Stimulated activated CD4-positive, alpha-beta T cell treated with anti-CD3 and anti-CD28 coated beads, Interleukin-4, amount 100 ng/mL, for 48 hours (primary cell): ENCODE data around the gene ZNF101.
A peak's percentile ranks its signal among the peaks of the same experiment; 100 is the strongest.

Experiments
- DNase-seq, 2 donors: peaks; one replicate each; pipeline ENCODE4 v3.0.0-alpha.2; 2020; ENCODE audit warnings: low read depth in 2 of 2

ZNF101 gene

DNA sequence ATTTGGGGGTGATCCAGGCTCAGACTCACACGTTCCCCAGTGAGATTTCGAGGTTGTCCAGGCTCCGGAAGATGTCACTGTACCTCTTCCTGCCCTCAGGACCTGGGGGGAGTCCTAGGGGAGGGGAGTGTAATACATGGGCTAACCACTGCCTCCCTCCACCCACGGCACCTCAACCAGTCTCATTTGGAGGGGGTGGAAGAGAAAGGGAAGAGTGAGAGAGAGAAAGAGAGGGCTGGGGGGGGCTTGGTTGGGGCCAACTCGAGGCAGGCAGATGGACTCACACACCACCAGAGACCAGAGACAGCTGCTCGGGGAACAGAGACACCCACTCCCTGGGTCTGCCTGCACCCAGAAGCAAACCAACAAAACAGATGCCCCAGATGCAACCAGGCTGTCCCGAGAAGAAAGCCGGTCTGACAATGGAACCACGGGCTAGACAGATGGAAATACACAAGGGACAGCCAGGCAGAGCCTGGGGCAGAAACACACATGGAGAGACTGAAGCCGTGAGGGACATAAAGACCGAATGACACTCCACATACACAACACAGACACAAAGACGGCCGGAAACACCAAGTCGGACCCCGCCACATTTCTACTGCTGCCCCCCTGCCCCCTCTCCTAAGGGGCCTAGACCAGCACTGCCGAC lies 26.0 kb upstream of the ZNF101 start:
- no peak for DNase-seq

GRCh38 chr19:19643158-19644053 lies 25.2 kb upstream of the ZNF101 start, which contains the start of gene GMIP:
Gene GMIP (minus strand): TSS chr19:19643657. CDS start chr19:19643529, 128 bp downstream.
- DNase-seq = peak; percentile 81 to 85

- no peak for DNase-seq
Measured at GRCh38 chr19:19644054-19644388, 24.6 kb upstream of the ZNF101 start.

DNA sequence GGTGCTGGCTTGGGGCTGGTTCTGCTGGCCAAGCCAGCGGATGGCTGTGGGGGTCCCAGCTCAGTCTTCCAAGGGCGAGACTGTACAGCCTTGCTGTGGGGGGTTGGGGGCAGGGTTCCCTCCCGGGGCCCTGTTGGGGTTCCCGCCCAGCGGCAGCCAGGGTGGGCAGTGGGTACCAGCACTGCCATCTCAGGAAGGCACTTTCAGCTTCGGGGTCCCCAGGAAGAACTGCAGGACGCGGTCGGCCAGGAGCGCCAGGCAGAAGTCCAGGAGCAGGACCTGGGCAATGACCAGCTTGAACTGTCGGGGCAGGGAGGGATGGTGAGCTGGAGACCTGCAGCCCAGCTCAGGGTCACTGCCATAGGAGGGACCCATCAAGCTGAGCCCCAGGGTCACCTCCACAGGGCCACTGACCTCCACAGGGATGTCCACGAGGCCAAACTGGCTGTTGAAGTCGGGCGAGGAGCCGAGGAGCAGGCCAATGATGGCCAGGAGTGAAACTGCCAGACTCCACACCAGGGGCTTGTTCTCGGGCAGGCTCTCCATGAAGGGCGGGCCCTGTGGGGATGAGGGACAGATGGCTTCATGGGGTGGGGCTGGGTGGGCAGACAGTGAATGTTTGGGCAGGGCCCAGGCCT lies 23.3 kb upstream of the ZNF101 start:
- DNase-seq = no peak

DNA sequence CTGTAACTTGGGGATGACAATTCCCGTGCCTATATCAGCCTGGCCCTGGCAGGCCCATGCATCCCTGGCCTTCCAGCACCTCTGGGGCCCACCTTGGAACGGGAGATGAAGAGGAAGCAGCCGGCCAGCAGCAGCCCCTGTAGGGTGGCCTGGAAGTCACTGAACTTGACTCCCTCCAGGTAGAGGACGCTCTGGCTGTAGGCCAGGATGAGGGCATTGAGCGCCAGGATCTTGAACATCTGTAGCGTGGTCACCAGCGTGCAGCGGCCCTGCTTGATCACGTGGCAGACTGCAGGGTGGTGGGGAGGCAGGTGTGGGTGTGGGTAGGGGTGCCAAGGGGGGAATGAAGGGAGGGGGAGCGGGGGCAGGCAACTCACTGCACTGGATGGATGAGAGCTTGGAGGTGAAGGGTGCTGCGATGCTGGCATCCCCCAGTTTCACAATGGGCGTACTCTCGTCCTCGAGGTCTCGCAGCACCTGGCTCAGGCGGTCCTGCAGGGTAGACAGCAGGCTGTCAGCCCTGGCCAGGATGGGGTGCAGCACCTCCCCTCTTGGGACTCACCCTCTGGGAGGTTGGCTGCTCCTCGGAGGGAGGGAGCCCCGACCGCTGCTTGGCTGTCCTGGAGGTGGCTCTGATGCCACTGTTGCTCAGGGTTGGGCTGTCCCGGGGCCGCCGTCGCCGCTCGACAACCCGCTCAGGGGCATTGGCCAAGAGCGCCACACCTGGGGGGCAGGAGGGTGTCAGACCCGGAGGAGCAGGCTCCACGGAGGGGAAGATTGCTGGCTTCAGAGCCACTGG lies 21.4 kb upstream of the ZNF101 start:
- DNase-seq = no peak

DNA sequence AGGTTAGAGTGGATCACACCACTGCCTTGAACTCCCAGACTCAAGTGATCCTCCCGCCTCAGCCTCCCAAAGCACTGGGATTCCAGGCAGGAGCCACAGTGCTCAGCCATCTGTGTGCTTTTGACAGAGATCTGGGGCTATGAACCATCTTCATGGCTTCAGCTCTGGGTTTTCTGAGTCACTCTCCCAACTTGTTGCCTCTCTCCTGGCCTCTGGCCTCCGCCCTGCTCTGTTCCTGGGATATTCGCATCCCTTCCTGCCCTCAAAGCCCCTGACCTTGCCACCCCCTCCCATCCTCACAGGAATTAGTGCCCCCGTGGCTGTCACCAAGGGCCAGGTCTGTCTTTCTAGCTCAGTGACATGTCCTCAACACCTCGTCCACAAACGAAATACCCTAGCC lies 19.5 kb upstream of the ZNF101 start:
- no peak for DNase-seq

DNA sequence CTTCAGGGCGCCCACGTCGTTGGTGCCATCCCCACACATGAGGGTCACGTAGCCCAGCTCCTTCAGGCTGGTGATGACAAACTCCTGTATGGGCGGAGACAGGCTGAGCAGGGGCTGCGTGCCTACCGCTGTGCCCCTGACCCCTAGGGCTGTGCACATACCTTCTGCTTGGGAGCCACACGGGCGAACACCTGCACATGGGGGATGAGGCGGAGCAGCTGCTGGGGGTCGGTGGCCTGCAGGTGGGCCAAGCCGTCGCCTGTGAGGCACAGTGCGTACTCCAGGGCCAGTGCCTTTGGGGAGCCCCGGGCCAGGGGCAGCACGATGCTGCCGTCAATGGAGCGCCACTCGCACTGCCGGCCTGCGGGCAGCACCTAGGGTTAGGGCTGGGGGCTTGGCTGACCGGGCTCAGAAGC lies 19.1 kb upstream of the ZNF101 start:
- DNase-seq = no peak

DNA sequence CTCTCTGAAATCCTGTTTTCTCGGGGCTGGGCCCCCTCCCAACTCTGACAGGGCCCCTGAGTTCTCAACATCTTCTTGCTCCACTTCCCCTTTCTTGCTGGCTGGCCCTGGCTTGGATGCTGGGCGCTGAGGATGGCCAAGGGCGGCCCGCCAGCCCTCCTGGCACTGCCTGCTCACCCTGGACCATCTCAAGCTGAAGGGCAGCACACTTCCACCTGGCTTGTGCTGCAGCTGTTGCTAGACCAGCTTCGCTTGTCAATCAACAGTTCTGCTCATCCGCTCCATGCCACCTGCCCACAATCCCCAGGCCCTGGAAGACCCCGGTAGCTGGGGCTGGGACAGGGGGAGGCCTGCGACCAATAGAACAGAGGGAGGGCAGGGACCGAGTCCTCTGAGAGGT lies 18.3 kb upstream of the ZNF101 start:
- no peak for DNase-seq

- no peak for DNase-seq
Measured at GRCh38 chr19:19651076-19651475, 17.6 kb upstream of the ZNF101 start.

DNA sequence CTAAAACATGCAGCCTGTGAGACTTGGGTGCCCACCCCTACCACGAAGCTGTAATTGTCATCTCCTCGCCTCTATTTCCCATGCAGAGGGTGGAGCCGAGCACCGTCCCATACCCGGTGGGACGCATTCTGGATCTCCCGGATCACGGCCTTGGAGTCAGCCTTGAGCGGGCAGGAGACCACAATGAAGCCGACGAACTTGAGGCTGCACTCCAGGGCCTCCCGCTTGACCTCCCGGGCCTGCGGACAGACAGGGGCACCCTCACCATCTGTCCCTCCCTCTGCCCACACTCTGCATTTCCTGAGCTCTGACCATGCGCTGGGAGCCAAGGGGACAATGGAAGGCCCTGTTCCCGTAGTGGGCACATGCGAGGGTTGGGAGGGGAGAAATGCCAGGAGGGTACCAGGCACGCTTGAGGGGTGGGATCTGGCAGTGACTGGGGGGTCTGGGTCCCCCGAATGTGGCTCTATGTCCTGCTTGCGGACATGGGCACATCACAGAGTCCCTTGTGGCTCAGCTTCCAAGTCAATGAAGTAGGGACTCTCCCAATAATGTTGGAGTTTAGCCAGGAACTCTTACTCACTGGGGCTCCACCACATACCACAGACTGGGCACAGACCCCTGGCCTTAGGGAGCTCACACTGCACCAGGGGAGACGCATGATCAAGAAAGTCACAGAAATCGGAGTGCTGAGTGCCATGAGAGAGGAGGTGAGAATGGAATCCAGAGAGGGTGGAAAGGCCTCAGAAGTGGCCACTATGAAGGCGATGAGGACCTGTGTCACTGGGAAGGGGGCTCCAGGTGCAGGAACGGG lies 15.9 kb upstream of the ZNF101 start:
- DNase-seq = no peak

- DNase-seq = no peak
Measured at GRCh38 chr19:19653597-19654147, 15.0 kb upstream of the ZNF101 start.

- no peak for DNase-seq
Measured at GRCh38 chr19:19654441-19654840, 14.2 kb upstream of the ZNF101 start.

DNA sequence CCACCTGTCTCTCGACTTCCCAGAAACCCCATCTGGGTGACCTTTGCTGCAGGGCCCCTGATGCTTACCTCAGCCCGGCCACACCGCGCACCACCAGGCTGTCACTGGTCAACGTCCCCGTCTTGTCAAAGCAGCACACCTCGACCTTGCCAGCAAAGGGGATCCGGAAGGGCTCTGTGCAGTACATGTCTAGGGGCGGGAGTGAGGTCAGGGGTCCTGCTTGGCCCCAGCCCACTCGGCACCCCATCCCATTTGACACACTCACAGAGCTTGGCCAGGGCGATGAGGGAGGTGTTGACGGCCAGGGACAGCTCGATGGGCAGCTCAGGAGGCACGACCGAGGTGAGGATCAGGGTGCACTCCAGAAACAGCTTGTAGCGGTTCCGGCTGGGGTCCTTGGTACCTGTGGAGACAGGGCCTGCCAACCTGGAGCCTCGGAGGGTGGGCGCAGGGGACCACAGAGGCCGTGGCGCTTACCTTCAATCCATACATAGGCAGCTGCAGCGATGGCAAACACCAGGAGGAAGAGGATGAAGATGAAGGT lies 13.5 kb upstream of the ZNF101 start:
- DNase-seq = no peak

GRCh38 chr19:19655641-19656343 lies 12.8 kb upstream of the ZNF101 start:
- no peak for DNase-seq

DNA sequence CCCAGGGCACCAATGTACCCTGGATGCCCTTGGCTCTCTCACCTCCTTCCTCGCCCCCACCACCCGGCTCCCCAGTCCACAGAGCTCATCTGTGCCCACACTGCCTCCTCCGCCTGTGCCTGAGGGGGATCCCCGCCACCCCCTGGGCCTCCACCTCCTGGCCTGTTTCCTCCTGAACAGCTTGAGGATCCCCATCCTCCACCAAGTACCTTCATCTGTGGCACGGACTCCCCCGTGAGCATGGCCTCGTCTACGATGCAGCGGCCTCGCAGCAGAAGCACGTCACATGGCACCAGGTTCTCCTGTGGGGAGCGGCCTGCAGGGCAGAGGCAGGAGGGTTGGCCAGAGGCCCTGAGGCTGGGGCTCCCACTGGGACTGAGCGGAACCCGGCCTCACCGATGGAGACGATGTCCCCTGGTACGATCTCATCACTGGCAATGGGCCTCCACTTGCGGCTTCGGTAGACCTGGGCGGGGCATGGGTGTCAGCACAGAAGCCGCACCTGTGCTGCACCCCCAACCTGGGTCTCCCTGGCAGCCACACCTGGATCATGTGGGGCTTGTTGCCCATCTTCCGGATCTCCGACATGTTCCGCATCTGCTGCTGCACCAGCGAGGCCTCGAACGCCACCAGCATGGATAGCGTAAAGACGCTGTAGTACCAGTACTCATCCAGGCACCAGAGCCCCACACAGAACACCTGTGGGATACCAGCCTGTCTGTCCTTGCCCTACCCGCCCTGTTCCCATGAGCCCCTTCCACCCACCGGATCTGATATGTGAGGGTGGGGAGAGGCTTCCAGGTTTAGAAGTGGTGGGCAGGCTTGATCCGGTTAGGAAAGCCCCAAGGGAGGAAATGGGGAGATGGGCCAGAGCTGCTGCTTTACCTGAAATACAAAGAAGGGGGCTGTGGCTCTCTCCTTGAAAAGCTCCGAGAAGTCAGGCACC lies 11.9 kb upstream of the ZNF101 start:
- DNase-seq = no peak

DNA sequence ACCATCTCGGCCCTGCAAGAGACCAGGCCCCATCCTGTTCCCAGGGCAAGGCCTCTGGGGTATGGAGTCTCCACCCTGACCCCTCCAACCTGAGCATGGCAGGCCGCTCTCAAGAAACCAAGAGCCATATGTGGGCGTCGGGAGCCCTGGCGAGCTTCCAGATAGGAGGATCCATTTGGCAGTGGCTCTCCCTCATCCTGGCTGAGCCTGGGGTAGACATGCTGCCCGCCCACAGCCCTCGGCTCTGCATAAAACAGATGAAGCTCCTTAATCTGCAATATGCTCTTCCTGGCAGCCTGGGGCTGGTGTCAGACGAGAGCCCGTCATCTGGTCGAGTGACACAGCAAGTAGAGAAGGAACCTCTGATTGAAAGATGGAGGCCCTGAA lies 11.2 kb upstream of the ZNF101 start:
- no peak for DNase-seq

GRCh38 chr19:19659646-19660245 lies 8.9 kb upstream of the ZNF101 start:
- no peak for DNase-seq

- DNase-seq = no peak
Measured at GRCh38 chr19:19661141-19661674, 7.4 kb upstream of the ZNF101 start.
